ENCODE data around the gene BMP5.
"Not testable (repeated sequence)": the region's sequence is repeated elsewhere in the genome, so short reads cannot be mapped to it uniquely, and the experiment has no call there.

The BMP5 gene

DNA sequence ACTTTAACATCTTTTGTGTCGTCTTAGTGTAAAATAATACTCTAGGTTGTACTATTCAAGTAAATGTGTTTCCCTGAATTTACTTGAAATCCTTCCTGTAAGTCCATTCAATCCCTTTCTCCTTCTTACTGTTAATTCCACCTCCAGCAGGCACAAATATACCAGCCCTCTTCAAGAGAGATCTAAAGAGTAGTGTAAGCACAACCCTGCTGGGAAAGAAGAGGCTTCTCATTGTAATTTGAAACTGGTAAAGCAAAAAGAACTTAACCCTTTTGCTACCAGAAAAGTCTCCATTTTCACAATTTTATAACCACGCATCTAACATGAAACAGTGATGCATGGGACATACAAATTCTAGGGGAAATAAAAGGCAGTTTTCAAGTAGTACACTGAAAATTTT lies at the start of gene BMP5:
TSS of gene BMP5 (minus strand) at position 191 of the 400 bp plus-strand sequence. CDS start 725 bp downstream, outside the sequence.
- no peak for DNase-seq (ENCODE audit: low read depth, low spot score)

DNA sequence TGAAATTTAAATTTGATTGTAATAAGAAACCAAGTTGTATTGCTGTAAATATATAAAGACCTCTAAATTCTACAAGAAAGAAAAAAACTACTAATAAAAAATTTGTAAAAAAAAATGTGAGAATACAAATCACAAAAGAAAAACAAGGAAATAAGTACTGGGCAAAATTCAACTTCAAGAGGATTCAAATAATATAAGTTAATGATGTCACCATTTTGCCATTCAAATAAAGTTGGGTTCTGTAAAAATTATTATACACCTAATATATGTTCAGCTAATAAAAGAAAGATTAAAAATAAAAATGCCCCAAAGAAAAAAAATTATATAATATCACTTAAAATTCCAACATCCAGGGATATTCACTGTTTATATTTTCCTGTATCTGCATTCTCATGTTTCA lies 47.0 kb upstream of the BMP5 start:
- DNase-seq (ENCODE audit: low read depth, low spot score), result no peak

DNA sequence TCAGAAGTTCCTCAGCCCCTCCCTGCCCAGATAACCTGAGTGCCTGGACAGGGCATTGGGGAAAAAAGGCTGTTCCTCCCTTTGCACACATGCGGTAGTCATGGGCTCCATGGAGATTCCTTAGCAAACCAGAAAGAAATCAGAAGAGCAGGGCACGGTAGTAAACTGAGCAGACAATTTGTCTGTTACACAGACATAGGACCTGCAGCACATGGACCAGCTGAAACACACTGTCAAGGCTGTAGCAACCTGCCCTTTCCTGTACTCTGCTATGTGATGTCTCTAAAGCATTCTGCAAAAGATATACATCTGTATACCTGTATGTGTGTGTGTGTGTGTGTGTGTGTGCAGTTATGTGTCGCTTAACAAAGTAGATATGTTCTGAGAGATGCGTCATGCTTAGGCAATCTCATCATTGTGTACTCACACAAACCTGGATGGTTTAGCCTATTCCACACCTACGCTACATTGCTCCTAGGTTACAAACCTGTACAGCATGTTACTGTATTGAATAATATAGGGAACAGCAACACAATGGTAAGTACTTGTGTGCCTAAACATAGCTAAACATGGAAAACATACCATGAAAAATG lies 44.4 kb upstream of the BMP5 start:
- DNase-seq (ENCODE audit: low read depth, low spot score), result no peak

GRCh38 chr6:55918639-55919038 lies 43.2 kb upstream of the BMP5 start:
- DNase-seq (ENCODE audit: low read depth, low spot score), result peak; percentile 26

- DNase-seq (ENCODE audit: low read depth, low spot score), result no peak
Measured at GRCh38 chr6:55917751-55918415, 42.5 kb upstream of the BMP5 start.

DNA sequence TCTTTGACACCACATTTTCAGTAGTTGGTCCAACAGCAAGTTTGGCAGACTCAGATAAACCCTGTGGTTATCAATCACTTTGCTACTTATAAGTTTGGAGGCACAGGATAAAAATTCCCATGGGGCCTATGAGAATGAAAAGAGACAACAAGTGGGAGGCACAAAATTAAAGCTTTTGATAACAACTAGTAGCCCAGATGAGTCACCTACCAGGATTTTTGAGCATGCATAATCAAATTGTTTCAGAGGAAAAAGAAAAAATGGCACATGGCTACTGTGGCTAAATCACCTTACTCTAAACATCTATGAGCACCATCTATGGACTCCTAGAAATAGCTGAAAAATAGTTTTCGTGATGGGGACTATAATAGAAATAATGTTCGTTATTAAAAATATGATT lies 40.8 kb upstream of the BMP5 start:
- DNase-seq (ENCODE audit: low read depth, low spot score), result peak; percentile 67

- peak; percentile 27 for DNase-seq (ENCODE audit: low read depth, low spot score)
Measured at GRCh38 chr6:55913228-55914195, 38.1 kb upstream of the BMP5 start.

DNA sequence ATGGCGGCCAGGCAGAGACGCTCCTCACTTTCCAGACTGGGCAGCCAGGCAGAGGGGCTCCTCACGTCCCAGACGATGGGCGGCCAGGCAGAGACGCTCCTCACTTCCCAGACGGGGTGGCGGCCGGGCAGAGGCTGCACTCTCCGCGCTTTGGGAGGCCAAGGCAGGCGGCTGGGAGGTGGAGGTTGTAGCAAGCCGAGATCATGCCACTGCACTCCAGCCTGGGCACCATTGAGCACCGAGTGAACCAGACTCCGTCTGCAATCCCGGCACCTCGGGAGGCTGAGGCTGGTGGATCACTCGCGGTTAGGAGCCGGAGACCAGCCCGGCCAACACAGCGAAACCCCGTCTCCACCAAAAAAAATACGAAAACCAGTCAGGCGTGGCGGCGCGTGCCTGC lies 35.1 kb upstream of the BMP5 start:
- not testable (repeated sequence) for DNase-seq (ENCODE audit: low read depth, low spot score)

- not testable (repeated sequence) for DNase-seq (ENCODE audit: low read depth, low spot score)
Measured at GRCh38 chr6:55909911-55910310, 34.5 kb upstream of the BMP5 start.

DNA sequence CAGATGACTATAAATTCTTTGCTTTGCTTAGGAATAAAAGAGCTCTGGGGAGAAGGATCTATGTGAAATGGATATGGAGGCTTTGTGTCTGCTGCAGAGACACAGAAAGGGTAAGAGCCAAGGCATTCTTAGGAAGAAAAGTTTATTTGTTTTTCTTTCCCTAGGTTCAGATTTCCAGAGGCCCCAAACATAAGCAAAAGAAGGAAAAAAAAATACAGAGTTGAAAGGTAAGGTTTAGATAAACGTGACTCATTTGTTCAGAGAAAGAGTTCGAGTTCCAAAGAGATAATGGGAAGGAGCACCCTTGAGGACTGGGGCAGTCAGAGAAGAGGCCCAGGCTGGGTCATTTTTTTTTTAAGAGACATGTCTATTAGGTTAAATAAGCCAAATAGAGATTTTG lies 27.4 kb upstream of the BMP5 start:
- no peak for DNase-seq (ENCODE audit: low read depth, low spot score)

DNA sequence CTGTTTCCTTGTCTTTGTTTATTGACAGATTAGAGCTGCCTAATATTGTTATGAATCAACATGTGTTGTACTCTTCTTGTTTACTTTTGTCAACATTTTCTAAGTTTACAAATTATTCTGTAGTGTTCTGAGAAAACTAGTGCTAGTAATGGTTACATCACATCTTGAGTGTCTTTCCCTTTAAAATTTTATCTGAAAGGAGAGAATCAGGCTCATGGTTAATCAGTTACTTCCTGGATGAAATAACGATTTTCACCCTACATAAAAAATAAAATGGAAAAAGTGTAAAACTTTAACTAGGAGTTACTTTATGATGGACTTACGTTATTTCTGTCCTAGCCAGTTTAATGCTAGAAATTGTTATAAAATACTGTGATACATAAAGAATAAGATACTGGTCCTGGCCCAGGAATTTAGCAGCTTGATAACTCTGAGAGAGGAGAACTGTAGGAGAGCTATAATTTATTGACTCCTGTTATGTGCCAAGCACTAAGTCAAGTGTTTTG lies 26.4 kb upstream of the BMP5 start:
- no peak for DNase-seq (ENCODE audit: low read depth, low spot score)

DNA sequence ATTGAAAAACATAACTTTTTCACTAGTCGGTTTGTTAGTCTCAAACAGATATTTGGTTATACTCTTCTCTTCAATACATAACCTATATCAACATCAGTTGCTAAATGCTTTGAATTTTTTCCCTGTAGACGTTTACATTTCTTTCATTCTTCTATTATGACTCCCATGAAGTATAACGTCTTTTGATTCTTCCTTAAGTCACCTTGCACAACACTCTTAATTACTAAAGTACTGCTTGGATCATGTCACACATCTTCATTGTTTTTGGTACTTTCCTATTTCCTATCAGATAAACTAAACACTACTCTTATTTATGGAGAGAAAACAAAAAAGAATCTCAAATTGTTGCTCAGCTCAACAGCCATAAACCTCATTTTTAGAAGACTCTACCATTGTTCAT lies 23.0 kb upstream of the BMP5 start:
- no peak for DNase-seq (ENCODE audit: low read depth, low spot score)

DNA sequence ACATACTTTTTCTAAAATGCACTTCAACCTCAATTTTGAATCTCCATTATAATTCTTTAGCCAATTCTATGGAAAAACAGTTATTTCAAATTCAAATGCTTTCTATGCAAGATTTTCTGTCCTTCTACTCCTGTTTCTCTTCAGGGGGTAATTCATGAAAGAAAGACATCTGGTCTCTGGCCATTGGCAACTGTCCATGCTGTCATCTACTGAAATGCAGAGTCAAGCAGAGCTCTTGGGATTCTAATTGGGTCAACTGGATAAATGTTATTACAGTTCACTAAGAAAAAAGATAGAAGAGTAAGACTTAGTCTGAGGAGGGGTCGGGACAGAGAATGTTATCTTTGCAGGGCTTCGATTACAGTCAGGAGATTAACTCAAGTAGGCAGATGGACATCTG lies 22.0 kb upstream of the BMP5 start:
- DNase-seq (ENCODE audit: low read depth, low spot score), result no peak

- no peak for DNase-seq (ENCODE audit: low read depth, low spot score)
Measured at GRCh38 chr6:55895972-55896730, 20.8 kb upstream of the BMP5 start.

DNA sequence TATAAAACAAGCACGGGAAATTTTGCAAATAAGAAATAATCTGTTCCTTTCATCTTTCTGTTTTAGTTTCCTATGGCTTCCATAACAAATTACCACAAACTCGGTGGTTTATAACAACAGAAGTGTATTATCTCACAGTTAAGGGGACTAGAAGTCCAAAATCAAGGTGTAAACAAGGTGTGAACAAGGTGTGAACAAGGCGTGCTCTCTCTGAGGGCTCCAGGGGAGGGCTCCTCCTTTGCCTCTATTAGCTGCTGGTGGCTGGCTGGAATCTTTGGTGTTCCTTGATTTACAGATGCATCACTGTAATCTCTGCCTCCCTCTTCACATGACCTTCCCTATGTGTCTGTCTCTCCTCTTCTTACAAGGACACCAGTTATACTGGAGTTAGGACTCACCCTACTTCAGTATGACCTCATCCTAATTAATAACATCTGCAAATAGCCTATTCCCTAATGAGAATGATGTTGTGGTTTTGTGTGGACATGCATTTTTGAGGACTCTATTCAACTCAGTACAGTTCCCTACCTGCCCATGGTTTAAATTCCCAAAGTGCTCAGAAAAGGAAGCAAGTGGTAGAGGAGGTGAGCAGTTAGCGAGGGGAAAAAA lies 17.5 kb upstream of the BMP5 start:
- no peak for DNase-seq (ENCODE audit: low read depth, low spot score)

DNA sequence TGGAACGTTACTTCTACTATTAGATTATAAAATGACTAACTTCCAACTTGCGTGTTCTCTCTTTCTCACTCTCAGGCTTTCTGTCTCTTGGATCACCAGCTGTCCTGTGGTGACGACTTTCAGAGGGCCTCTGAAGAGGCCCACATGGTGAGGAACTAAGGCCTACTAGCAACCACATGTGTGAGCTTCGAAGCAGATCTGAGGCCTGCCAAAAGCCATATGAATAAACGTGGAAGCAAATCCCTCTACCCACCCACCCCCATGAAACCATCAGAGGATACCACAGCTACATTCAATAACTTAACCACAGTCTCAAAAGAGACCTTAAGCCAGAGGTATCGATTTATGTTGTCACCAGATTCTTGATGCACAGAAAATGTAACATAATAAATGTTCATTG lies 13.5 kb upstream of the BMP5 start:
- DNase-seq (ENCODE audit: low read depth, low spot score), result no peak

- peak; percentile 33 for DNase-seq (ENCODE audit: low read depth, low spot score)
Measured at GRCh38 chr6:55886185-55886836, 10.9 kb upstream of the BMP5 start.

GRCh38 chr6:55882718-55883569 lies 7.6 kb upstream of the BMP5 start:
- peak; percentile 74 for DNase-seq (ENCODE audit: low read depth, low spot score)

- DNase-seq (ENCODE audit: low read depth, low spot score), result no peak
Measured at GRCh38 chr6:55877283-55877682, 1.9 kb upstream of the BMP5 start.

DNA sequence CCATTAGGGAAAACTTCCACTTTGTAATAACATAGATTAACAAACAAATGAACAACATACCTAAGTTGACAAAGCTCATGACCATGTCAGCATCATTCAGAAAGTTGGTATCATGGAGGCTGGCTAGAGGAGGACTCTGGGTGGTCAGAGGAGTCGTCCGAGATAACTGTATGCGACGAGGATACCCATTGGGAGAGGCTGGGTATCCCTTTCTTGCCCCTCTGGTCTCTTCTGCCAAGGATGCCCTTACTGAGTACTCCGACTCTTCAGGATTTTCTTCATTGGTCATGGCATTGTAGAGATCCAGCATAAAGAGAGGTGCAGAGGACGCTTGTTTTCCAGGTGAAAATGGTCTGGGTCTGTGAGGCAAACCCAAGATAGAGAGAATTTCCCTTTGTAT lies 1.1 kb downstream of the BMP5 start:
- DNase-seq (ENCODE audit: low read depth, low spot score), result no peak
